ENCODE results near the gene MTAP.

GRCh38 chr9:21919377-21920362 is 117.2 kb downstream of the MTAP start:
- no peak for TF ChIP-seq CTCF (IDR thresholded peaks at IDR 0.05)
- TF ChIP-seq POLR2A (IDR thresholded peaks at IDR 0.05): no peak
